PC-9 (cell line): ENCODE data around the gene LYPD6B. TPM values are rescaled to one million over a fixed set of nuclear protein-coding genes. Genes with fewer than 3 reads are reported as not detected.

Source experiments
- BruUV-seq: library from RNA; stranded (reverse); fragments of 400-500 nt; replicated peaks from 2 replicates; lab custom pipeline; 2021; lab: Mats Ljungman, UMichigan
- CTCF ChIA-PET: fragments of 300-600 bp; sonication (Branson Sonifier 250); formaldehyde crosslinking; loops from one replicate; lab custom pipeline; 2022; ENCODE audit warnings: antibody characterized with exemption; lab: Charles Lee
- POLR2A ChIA-PET: fragments of 300-600 bp; sonication (Branson Sonifier 250); formaldehyde crosslinking; loops from one replicate; lab custom pipeline; 2022; ENCODE audit warnings: antibody characterized with exemption; ENCODE audit not compliant: unreplicated experiment; lab: Charles Lee
- DNase-seq, 2 experiments: peaks; one replicate each; pipeline versions ENCODE4 v3.0.0 to v3.0.0-alpha.2; 2015 to 2022; ENCODE audit warnings: mixed read lengths in 1 of 2
- H2AFZ ChIP-seq: fragments of 200-600 bp; sonication (generic); 2 replicates; pipeline ENCODE4 v1.8.1; 2017; ENCODE audit warnings: antibody characterized with exemption
- H3F3A ChIP-seq: fragments of 200-600 bp; sonication (generic); 2 replicates; pipeline ENCODE4 v1.8.1; 2017; ENCODE audit warnings: antibody characterized with exemption, mild to moderate bottlenecking, low read depth; ENCODE audit not compliant: insufficient read depth
- H3K27ac ChIP-seq: fragments of 200-600 bp; sonication (generic); 2 replicates; pipeline ENCODE4 v1.6.1; 2016; ENCODE audit warnings: mixed run types
- H3K27me3 ChIP-seq: fragments of 200-600 bp; sonication (generic); 2 replicates; pipeline ENCODE4 v1.6.1; 2016; ENCODE audit warnings: low read depth, mixed run types; ENCODE audit not compliant: insufficient read depth
- H3K36me3 ChIP-seq: fragments of 200-600 bp; sonication (generic); 2 replicates; pipeline ENCODE4 v1.6.1; 2016; ENCODE audit warnings: low read depth, mixed run types
- H3K4me1 ChIP-seq: fragments of 200-600 bp; sonication (generic); replicated peaks from 2 replicates; pipeline ENCODE4 v1.6.1; 2016; ENCODE audit warnings: mixed run types; ENCODE audit not compliant: insufficient read depth
- H3K4me2 ChIP-seq: fragments of 200-600 bp; sonication (generic); 2 replicates; pipeline ENCODE4 v1.6.1; 2017; ENCODE audit warnings: mixed run types
- H3K4me3 ChIP-seq: fragments of 200-600 bp; sonication (generic); 2 replicates; pipeline ENCODE4 v1.6.1; 2016; ENCODE audit warnings: mixed run types
- H3K79me2 ChIP-seq: fragments of 200-600 bp; sonication (generic); 2 replicates; pipeline ENCODE4 v1.6.1; 2017; ENCODE audit warnings: low read depth, mixed run types
- H3K9me2 ChIP-seq: fragments of 200-600 bp; sonication (generic); 2 replicates; pipeline ENCODE4 v1.8.1; 2017; ENCODE audit warnings: mild to moderate bottlenecking; ENCODE audit not compliant: insufficient read depth
- H3K9me3 ChIP-seq: fragments of 200-600 bp; sonication (generic); 2 replicates; pipeline ENCODE4 v1.8.1; 2016; ENCODE audit warnings: low read depth; ENCODE audit not compliant: insufficient read depth
- H4K20me1 ChIP-seq: fragments of 200-600 bp; sonication (generic); 2 replicates; pipeline ENCODE4 v1.8.1; 2017; ENCODE audit not compliant: insufficient read depth
- EZH2 ChIP-seq: fragments of 200-600 bp; sonication (generic); IDR thresholded peaks from 2 replicates; pipeline ENCODE4 v1.8.0; 2017; ENCODE audit warnings: antibody characterized with exemption, low read depth
- intact Hi-C: fragments of 100-400 bp; cut with micrococcal nuclease; formaldehyde crosslinking; loops from one replicate; pipeline ENCODE4 v1.10.0; 2022; ENCODE audit not compliant: unreplicated experiment
- total RNA-seq: library from RNA; stranded (reverse); gene quantifications from 2 replicates; pipeline ENCODE4 v1.2.3, GENCODE V29; 2021
- TF ChIP-seq, protein P1 (sequence below): fragments of 200-600 bp; sonication (generic); conservative IDR thresholded peaks from 2 replicates; pipeline ENCODE4 v1.6.1; 2017; ENCODE audit warnings: mixed run types, antibody characterized with exemption, mild to moderate bottlenecking, moderate library complexity

LYPD6B gene
- total RNA-seq, 1 experiment from 2014 or later = 10.0 TPM

DNA sequence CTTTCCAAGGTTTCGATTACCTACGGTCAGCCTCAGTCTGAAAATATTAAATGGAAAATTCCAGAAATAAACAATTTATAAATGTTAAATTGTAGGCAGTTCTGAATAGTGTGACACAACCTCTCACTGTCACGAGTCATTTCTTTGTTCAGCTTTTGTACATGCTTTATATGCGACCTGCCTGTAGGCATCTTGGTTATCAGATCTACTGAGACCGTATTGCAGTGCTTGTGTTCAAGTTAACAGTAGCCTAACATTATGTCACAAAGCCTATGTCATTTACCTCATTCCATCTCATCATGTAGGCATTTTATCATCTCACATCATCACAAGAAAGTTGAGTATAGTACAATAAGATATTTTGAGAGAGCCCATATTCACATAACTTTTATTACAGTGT, 77.3 kb downstream of the LYPD6B start:
- DNase-seq = no peak
- no peak overlapping the region for H3K4me2 ChIP-seq
- no peak overlapping the region for H3K4me3 ChIP-seq
- no peaks in the 10 kb centered on the region for H3K27me3 ChIP-seq
- BruUV-seq = no TSS peak
- ChIA-PET POLR2A (no interaction called here), CTCF (no interaction called here)
- TF ChIP-seq EZH2 = no peak
- TF ChIP-seq, protein P1, sequence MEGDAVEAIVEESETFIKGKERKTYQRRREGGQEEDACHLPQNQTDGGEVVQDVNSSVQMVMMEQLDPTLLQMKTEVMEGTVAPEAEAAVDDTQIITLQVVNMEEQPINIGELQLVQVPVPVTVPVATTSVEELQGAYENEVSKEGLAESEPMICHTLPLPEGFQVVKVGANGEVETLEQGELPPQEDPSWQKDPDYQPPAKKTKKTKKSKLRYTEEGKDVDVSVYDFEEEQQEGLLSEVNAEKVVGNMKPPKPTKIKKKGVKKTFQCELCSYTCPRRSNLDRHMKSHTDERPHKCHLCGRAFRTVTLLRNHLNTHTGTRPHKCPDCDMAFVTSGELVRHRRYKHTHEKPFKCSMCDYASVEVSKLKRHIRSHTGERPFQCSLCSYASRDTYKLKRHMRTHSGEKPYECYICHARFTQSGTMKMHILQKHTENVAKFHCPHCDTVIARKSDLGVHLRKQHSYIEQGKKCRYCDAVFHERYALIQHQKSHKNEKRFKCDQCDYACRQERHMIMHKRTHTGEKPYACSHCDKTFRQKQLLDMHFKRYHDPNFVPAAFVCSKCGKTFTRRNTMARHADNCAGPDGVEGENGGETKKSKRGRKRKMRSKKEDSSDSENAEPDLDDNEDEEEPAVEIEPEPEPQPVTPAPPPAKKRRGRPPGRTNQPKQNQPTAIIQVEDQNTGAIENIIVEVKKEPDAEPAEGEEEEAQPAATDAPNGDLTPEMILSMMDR = no peak
- no peak overlapping the region for H3K27ac ChIP-seq
- H4K20me1 ChIP-seq = no peaks in the 10 kb centered on the region
- H3K9me3 ChIP-seq = no peaks in the 10 kb centered on the region
- no peaks in the 10 kb centered on the region for H3K9me2 ChIP-seq
- no peak overlapping the region for H2AFZ ChIP-seq
- H3K36me3 ChIP-seq = no peaks in the 10 kb centered on the region
- intact Hi-C loops = no loop called here
- peaks cover 7% of the 10 kb centered on the region; the same call in 1 of the 2 replicates for H3K79me2 ChIP-seq
- no peaks in the 10 kb centered on the region for H3F3A ChIP-seq
- H3K4me1 ChIP-seq = no peaks in the 10 kb centered on the region

GRCh38 chr2:149119368-149119767, 80.9 kb downstream of the LYPD6B start:
- Histone ChIP-seq H3K36me3 (no peaks in the 10 kb centered on the region), H3K4me3 (no peak overlapping the region), H3K4me2 (no peak overlapping the region), H3K4me1 (no peaks in the 10 kb centered on the region), H2AFZ (no peak overlapping the region), H3F3A (no peaks in the 10 kb centered on the region), H3K79me2 (peaks cover 7% of the 10 kb centered on the region; the same call in 1 of the 2 replicates), H3K27ac (no peak overlapping the region), H3K9me2 (no peaks in the 10 kb centered on the region), H3K27me3 (no peaks in the 10 kb centered on the region), H3K9me3 (no peaks in the 10 kb centered on the region), H4K20me1 (no peaks in the 10 kb centered on the region)
- no TSS peak for BruUV-seq
- DNase-seq = no peak
- ChIA-PET POLR2A (no interaction called here), CTCF (no interaction called here)
- intact Hi-C loops = no loop called here
- TF ChIP-seq, protein P1 = no peak
- TF ChIP-seq EZH2 = no peak

DNA sequence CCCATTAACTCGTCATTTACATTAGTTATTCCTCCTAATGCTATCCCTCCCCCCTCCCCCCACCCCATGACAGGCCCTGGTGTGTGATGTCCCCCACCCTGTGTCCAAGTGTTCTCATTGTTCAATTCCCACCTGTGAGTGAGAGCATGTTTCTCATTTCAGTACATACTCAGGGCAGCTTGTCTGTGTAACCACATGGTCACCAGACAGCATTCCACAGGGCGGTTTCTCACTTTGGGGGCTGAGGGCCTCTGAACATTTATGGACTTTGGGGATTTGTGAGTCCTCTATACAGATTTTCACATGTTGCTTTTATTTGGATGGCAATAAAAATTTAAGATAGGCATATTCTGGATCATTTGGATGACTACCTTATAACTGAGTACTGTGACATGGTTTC, 84.0 kb downstream of the LYPD6B start:
- H3K4me3 ChIP-seq = no peak overlapping the region
- BruUV-seq = no TSS peak

More for the DNA sequence above, 84.0 kb downstream of the LYPD6B start:
- Histone ChIP-seq H3K36me3 (no peaks in the 10 kb centered on the region), H3K4me2 (no peak overlapping the region), H3K79me2 (peaks cover 7% of the 10 kb centered on the region; the same call in 1 of the 2 replicates), H3K4me1 (no peaks in the 10 kb centered on the region), H4K20me1 (no peaks in the 10 kb centered on the region), H3K27ac (no peak overlapping the region), H3K27me3 (no peaks in the 10 kb centered on the region), H3F3A (no peaks in the 10 kb centered on the region), H3K9me3 (no peaks in the 10 kb centered on the region), H3K9me2 (no peaks in the 10 kb centered on the region), H2AFZ (no peak overlapping the region)
- POLR2A ChIA-PET = no interaction called here
- intact Hi-C loops = no loop called here
- no peak for DNase-seq
- no peak for TF ChIP-seq EZH2
- TF ChIP-seq, protein P1 = no peak
- CTCF ChIA-PET = no interaction called here
